SU-DHL-6 (cell line): ENCODE results near the gene ZNF182.

Source experiments
- EZH2phosphoT487 ChIP-seq: fragments of 200-600 bp; sonication (generic), shearing (Covaris generic); conservative IDR thresholded peaks from 2 replicates; pipeline ENCODE4 v1.6.1; 2018; ENCODE audit warnings: mild to moderate bottlenecking, antibody characterized with exemption, low read length, moderate library complexity, mixed read lengths
- TF ChIP-seq, protein P1 (sequence below): fragments of 200-600 bp; sonication (generic); IDR thresholded peaks from one replicate; pipeline ENCODE4 v1.5.1; 2017; ENCODE audit warnings: antibody characterized with exemption, mild to moderate bottlenecking, low read length, moderate library complexity; ENCODE audit not compliant: insufficient read depth, poor library complexity, severe bottlenecking

DNA sequence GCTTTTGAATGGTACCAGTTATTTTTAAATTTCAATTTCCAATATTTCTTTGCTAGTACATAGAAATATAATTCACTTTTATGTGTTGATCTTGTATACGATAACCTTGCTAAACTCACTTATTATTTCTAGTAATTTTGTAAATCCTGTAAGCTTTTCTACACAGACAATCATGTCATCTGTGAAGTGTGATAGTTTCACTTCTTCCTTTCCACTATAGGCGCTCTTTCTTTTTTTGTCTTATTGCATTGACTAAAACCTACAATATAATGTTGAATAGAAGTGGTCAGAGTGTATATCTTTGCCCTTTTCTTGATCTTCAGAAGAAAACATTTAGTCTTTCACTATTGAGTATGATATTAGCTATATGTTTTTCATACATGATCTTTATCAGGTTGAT lies 76.6 kb downstream of the ZNF182 start:
- TF ChIP-seq, protein P1, sequence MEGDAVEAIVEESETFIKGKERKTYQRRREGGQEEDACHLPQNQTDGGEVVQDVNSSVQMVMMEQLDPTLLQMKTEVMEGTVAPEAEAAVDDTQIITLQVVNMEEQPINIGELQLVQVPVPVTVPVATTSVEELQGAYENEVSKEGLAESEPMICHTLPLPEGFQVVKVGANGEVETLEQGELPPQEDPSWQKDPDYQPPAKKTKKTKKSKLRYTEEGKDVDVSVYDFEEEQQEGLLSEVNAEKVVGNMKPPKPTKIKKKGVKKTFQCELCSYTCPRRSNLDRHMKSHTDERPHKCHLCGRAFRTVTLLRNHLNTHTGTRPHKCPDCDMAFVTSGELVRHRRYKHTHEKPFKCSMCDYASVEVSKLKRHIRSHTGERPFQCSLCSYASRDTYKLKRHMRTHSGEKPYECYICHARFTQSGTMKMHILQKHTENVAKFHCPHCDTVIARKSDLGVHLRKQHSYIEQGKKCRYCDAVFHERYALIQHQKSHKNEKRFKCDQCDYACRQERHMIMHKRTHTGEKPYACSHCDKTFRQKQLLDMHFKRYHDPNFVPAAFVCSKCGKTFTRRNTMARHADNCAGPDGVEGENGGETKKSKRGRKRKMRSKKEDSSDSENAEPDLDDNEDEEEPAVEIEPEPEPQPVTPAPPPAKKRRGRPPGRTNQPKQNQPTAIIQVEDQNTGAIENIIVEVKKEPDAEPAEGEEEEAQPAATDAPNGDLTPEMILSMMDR = no peak
- TF ChIP-seq EZH2phosphoT487 = no peak
